SU-DHL-6 (cell line): ENCODE data around the gene ARHGAP22.

Experiments
- H2AFZ ChIP-seq: fragments of 200-600 bp; sonication (generic); 2 replicates; pipeline ENCODE4 v1.6.1; 2014; ENCODE audit warnings: low read depth, mild to moderate bottlenecking, moderate library complexity, mixed read lengths, antibody characterized with exemption, low read length; ENCODE audit not compliant: severe bottlenecking
- H3F3A ChIP-seq: fragments of 200-600 bp; shearing (Covaris generic); 2 replicates; pipeline ENCODE4 v1.6.0; 2016; ENCODE audit warnings: antibody characterized with exemption, mild to moderate bottlenecking; ENCODE audit not compliant: insufficient read depth
- H3K27ac ChIP-seq: fragments of 200-600 bp; sonication (generic); 2 replicates; pipeline ENCODE4 v1.5.1; 2016; ENCODE audit warnings: low read depth, mild to moderate bottlenecking, low read length, moderate library complexity, mixed read lengths
- H3K27me3 ChIP-seq: fragments of 200-600 bp; sonication (generic), shearing (Covaris generic); 2 replicates; pipeline ENCODE4 v1.6.0; 2014; ENCODE audit warnings: mild to moderate bottlenecking, low read length
- H3K36me3 ChIP-seq: fragments of 200-600 bp; sonication (generic); 2 replicates; pipeline ENCODE4 v1.6.1; 2014; ENCODE audit warnings: mild to moderate bottlenecking, low read length, mixed read lengths
- H3K4me2 ChIP-seq: fragments of 300-600, 200-600 bp; shearing (Covaris generic), sonication (generic); 2 replicates; pipeline ENCODE4 v1.6.0; 2014; ENCODE audit warnings: low read length, low read depth, mild to moderate bottlenecking; ENCODE audit not compliant: poor library complexity, severe bottlenecking
- H3K4me3 ChIP-seq: fragments of 200-600 bp; sonication (generic); 2 replicates; pipeline ENCODE4 v1.5.1; 2014; ENCODE audit warnings: antibody characterized with exemption, low read length, mild to moderate bottlenecking, mixed read lengths; ENCODE audit not compliant: insufficient read depth, poor library complexity, severe bottlenecking
- H3K79me2 ChIP-seq: fragments of 200-600 bp; sonication (generic); 2 replicates; pipeline ENCODE4 v1.6.1; 2014; ENCODE audit warnings: mild to moderate bottlenecking, low read length, moderate library complexity; ENCODE audit not compliant: insufficient read depth
- H3K9ac ChIP-seq: fragments of 200-600 bp; sonication (generic); 2 replicates; pipeline ENCODE4 v1.7.0; 2014; ENCODE audit warnings: mild to moderate bottlenecking, low read length
- H3K9me2 ChIP-seq: fragments of 200-600 bp; sonication (generic); replicated peaks from 2 replicates; pipeline ENCODE4 v1.6.1; 2014; ENCODE audit warnings: low read length; ENCODE audit not compliant: insufficient read depth
- H3K9me3 ChIP-seq: fragments of 200-600 bp; sonication (generic); 2 replicates; pipeline ENCODE4 v1.6.1; 2014; ENCODE audit warnings: low read length, mixed read lengths; ENCODE audit not compliant: insufficient read depth
- H4K20me1 ChIP-seq: fragments of 200-600 bp; sonication (generic); 2 replicates; pipeline ENCODE4 v1.6.1; 2014; ENCODE audit warnings: low read depth, mild to moderate bottlenecking, antibody characterized with exemption, low read length, moderate library complexity, mixed read lengths
- CTCF ChIP-seq: fragments of 200-600 bp; sonication (generic); IDR thresholded peaks from one replicate; pipeline ENCODE4 v1.5.1; 2017; ENCODE audit warnings: antibody characterized with exemption, mild to moderate bottlenecking, low read length, moderate library complexity; ENCODE audit not compliant: insufficient read depth, poor library complexity, severe bottlenecking
- EZH2phosphoT487 ChIP-seq: fragments of 200-600 bp; sonication (generic), shearing (Covaris generic); conservative IDR thresholded peaks from 2 replicates; pipeline ENCODE4 v1.6.1; 2018; ENCODE audit warnings: mild to moderate bottlenecking, antibody characterized with exemption, low read length, moderate library complexity, mixed read lengths

The ARHGAP22 gene

GRCh38 chr10:48601789-48602188 lies 3.1 kb downstream of the ARHGAP22 start:
- no peaks in the 10 kb centered on the region for H3K27me3 ChIP-seq
- no peak overlapping the region for H2AFZ ChIP-seq
- 0 out of 2 replicates have a peak, but pooled peaks cover 5% of the 10 kb centered on the region for H3K79me2 ChIP-seq
- H3F3A ChIP-seq = no peaks in the 10 kb centered on the region
- no peaks in the 10 kb centered on the region for H4K20me1 ChIP-seq
- no peak overlapping the region for H3K9ac ChIP-seq
- TF ChIP-seq EZH2phosphoT487 = no peak
- H3K9me2 ChIP-seq = no peaks in the 10 kb centered on the region
- H3K27ac ChIP-seq = no peak overlapping the region
- H3K4me3 ChIP-seq = no peak overlapping the region
- peak overlapping the region; percentile 59 for H3K4me2 ChIP-seq
- no peaks in the 10 kb centered on the region for H3K36me3 ChIP-seq
- no peaks in the 10 kb centered on the region for H3K9me3 ChIP-seq

GRCh38 chr10:48600645-48601505 lies 4.0 kb downstream of the ARHGAP22 start:
- Histone ChIP-seq H3F3A (no peaks in the 10 kb centered on the region), H3K9me3 (no peaks in the 10 kb centered on the region), H3K4me2 (no peak overlapping the region), H2AFZ (no peak overlapping the region), H4K20me1 (no peaks in the 10 kb centered on the region), H3K4me3 (no peak overlapping the region), H3K27me3 (no peaks in the 10 kb centered on the region), H3K79me2 (0 out of 2 replicates have a peak, but pooled peaks cover 5% of the 10 kb centered on the region), H3K9me2 (no peaks in the 10 kb centered on the region), H3K36me3 (no peaks in the 10 kb centered on the region), H3K27ac (no peak overlapping the region), H3K9ac (no peak overlapping the region)
- TF ChIP-seq EZH2phosphoT487 = no peak
- TF ChIP-seq CTCF = no peak

DNA sequence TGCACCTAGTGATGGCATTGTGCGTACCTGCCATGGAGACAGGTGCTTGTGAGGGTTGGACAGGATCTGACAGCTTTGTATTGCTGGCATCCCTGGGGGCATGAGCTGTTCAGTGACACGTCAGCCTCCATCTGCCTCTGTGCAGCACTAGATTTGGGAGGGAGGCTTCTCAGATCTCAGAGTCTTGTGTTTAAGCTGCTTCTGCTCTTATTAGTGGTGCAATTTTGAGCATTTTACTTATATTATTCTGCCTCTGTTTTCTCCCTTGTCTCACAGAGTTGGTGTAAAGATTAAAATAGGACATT lies 5.1 kb downstream of the ARHGAP22 start:
- Histone ChIP-seq H3K27me3 (no peaks in the 10 kb centered on the region), H3K36me3 (no peaks in the 10 kb centered on the region), H3K79me2 (0 out of 2 replicates have a peak, but pooled peaks cover 5% of the 10 kb centered on the region), H3F3A (no peaks in the 10 kb centered on the region), H3K9me3 (no peaks in the 10 kb centered on the region), H4K20me1 (no peaks in the 10 kb centered on the region), H3K4me3 (no peak overlapping the region), H3K27ac (no peak overlapping the region), H2AFZ (no peak overlapping the region), H3K9ac (no peak overlapping the region), H3K4me2 (no peak overlapping the region), H3K9me2 (no peaks in the 10 kb centered on the region)
- TF ChIP-seq EZH2phosphoT487 (no peak), CTCF (no peak)
